Measurements from ENCODE around the gene ITIH1.

DNA sequence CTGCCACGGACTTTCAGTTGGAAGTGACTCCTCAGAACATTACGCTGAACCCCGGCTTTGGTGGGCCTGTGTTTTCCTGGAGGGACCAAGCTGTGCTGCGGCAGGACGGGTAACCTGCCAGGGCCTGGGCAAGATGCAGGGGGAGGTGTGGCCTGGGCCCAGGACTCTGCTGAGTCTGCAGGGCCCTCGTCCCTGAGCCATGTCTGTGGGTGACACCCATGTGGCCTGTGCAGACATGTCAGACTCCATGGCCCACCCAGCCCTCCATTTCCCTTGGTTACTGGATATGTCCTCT is 12.3 kb downstream of the ITIH1 start:
- TF ChIP-seq, protein P1, sequence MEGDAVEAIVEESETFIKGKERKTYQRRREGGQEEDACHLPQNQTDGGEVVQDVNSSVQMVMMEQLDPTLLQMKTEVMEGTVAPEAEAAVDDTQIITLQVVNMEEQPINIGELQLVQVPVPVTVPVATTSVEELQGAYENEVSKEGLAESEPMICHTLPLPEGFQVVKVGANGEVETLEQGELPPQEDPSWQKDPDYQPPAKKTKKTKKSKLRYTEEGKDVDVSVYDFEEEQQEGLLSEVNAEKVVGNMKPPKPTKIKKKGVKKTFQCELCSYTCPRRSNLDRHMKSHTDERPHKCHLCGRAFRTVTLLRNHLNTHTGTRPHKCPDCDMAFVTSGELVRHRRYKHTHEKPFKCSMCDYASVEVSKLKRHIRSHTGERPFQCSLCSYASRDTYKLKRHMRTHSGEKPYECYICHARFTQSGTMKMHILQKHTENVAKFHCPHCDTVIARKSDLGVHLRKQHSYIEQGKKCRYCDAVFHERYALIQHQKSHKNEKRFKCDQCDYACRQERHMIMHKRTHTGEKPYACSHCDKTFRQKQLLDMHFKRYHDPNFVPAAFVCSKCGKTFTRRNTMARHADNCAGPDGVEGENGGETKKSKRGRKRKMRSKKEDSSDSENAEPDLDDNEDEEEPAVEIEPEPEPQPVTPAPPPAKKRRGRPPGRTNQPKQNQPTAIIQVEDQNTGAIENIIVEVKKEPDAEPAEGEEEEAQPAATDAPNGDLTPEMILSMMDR (conservative IDR thresholded peaks at IDR 0.05), result no peak
- TF ChIP-seq ZFX (IDR thresholded peaks at IDR 0.05), result no peak
